Heart right ventricle (tissue), 16 donors: Measurements from ENCODE around the gene CPNE4. TPM values are rescaled to one million over a fixed set of nuclear protein-coding genes. Genes with fewer than 3 reads are reported as not detected.

Experiments
- ATAC-seq, 8 donors: fragments of 200-7000 bp; cut with Tn5 transposase; one replicate each; pipeline ENCODE4 v1.9.1; 2020; ENCODE audit warnings: mild to moderate bottlenecking in 8 of 8, moderate library complexity in 8 of 8, moderate number of reproducible peaks in 1 of 8
- DNase-seq, 2 donors: peaks; one replicate each; pipeline ENCODE4 v3.0.0-alpha.2; 2020
- H3K27ac ChIP-seq, 10 donors: fragments of 200-600 bp; sonication (generic) in 2 of 10; one replicate each; pipeline versions ENCODE4 v1.5.0 to v1.8.0; 2020 to 2022; ENCODE audit warnings: mild to moderate bottlenecking in 3 of 10
- H3K27me3 ChIP-seq, 7 donors: fragments of 200-600 bp; one replicate each; pipeline ENCODE4 v1.8.0; 2021 to 2022; ENCODE audit warnings: mild to moderate bottlenecking in 2 of 7
- H3K36me3 ChIP-seq, 9 donors: fragments of 200-600 bp; sonication (generic) in 1 of 9; one replicate each; pipeline versions ENCODE4 v1.5.0 to v1.8.0; 2020 to 2022; ENCODE audit warnings: mild to moderate bottlenecking in 2 of 9
- H3K4me1 ChIP-seq, 9 donors: fragments of 200-600 bp; sonication (generic) in 1 of 9; one replicate each; pipeline versions ENCODE4 v1.5.0 to v1.8.0; 2020 to 2022; ENCODE audit warnings: mild to moderate bottlenecking in 4 of 9
- H3K4me3 ChIP-seq, 10 donors: fragments of 200-600 bp; sonication (generic) in 2 of 10; one replicate each; pipeline versions ENCODE4 v1.5.0 to v1.8.0; 2020 to 2022; ENCODE audit warnings: mild to moderate bottlenecking in 7 of 10, moderate library complexity in 2 of 10
- H3K9me3 ChIP-seq, 11 donors: fragments of 200-600 bp in 10 of 11; sonication (generic) in 2 of 11; one replicate each; pipeline versions ENCODE4 v1.5.0 to v1.8.0; 2013 to 2022; ENCODE audit warnings: mild to moderate bottlenecking in 2 of 11, control low read depth in 1 of 11, moderate library complexity in 1 of 11
- WGBS, 2 donors: extraction: QIAGEN DNeasy Blood & Tissue Kit; methylation state at CpG; one replicate each; pipeline ENCODE4 v1.1.7; 2013; ENCODE audit warnings: inconsistent platforms in 1 of 2; 5-methylcytosine and 5-hydroxymethylcytosine counted together
- intact Hi-C, 10 donors: fragments of 100-400 bp; cut with DNase I; formaldehyde crosslinking; loops; one replicate each; pipeline versions ENCODE4 v1.11.1 to v1.14.2; 2022
- polyA plus RNA-seq, 2 donors: library from polyadenylated mRNA; stranded (reverse); fragments of 200-250 nt; gene quantifications; one replicate each; pipeline ENCODE4 v1.2.3, GENCODE V29; 2013
- total RNA-seq, 10 donors: library from RNA; stranded (reverse); fragmentation: NEBNext Ultra II Directional in 3 of 10; extraction: Animal tissue kit (Norgen Biotek cat#: 25700) in 3 of 10; gene quantifications; one replicate each; pipeline versions ENCODE4 v1.2.1 to v1.2.4, GENCODE V29; 2021 to 2023
- TF ChIP-seq, protein P1 (sequence below), 9 donors: fragments of 200-600 bp; sonication (generic) in 2 of 9; IDR thresholded peaks; one replicate each; pipeline versions ENCODE4 v1.5.0 to v1.8.0; 2021 to 2022; ENCODE audit warnings: antibody characterized with exemption in 9 of 9, mild to moderate bottlenecking in 5 of 9, moderate library complexity in 1 of 9
- donor health status: Arrhythmogenic right ventricular cardiomyopathy.
- donor health status: ischemic (EF 13 %, LVEDD 7.1; RV severe dilation, severe dysfunction).
- donor health status: healthy with polysubstance abuse.
- donor health status: DM: no; HTN: yes; CAD: no.
- donor health status: DM: no; HTN: no; CAD: no.
- donor health status: ischemic (EF 25% LVEDD 6.9; RV normal size, moderate dysfunction).
- donor health status: ischemic (EF 25% LVEDD 5.7; RV mildly dilated, moderate dysfunction).
- donor health status: healthy.
- donor health status: DM: yes; HTN: yes; CAD: no.
- donor health status: Ischemic cardiomyopathy.
- donor health status: ischemic (EF 35%, LVEDD 5.7; RV mildly dilated, moderate dysfunction).
- donor health status: nonischemic (EF 11% LVEDD 7.7; RV severe dilation, severe dysfunction).
- donor health status: DM: yes; HTN: yes; CAD: no.
- donor health status: PGD.
- donor health status: ischemic (EF 29% LVEDD 5.4; RV normal size, mild dysfunction).
- donor health status: nonischemic (EF 23%, LVEDD 6.1; RV moderate dilation, normal function).

Gene CPNE4
- total and polyA plus RNA-seq, 12 donors = 1.5 to 116 (median 24.8) TPM

DNA sequence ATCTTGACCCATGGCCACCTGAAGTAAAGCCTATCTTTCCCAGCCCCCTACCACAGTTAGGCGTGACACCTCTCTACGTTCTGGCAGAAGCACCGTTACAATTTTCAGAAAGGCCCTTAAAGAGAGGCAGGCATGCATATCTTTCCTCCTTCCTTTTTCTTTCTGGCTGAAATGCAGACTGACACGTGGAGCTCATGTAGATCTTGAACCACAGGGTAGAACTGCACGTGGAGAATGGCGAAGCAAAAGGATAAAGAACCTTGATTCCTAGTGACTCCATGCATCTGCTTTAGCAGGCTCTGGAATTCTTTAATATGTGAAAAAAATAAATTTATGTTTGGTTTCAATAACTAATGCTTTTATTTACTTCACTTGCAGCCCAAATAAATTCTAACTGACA lies 166.6 kb downstream of the CPNE4 start:
- TF ChIP-seq, protein P1, sequence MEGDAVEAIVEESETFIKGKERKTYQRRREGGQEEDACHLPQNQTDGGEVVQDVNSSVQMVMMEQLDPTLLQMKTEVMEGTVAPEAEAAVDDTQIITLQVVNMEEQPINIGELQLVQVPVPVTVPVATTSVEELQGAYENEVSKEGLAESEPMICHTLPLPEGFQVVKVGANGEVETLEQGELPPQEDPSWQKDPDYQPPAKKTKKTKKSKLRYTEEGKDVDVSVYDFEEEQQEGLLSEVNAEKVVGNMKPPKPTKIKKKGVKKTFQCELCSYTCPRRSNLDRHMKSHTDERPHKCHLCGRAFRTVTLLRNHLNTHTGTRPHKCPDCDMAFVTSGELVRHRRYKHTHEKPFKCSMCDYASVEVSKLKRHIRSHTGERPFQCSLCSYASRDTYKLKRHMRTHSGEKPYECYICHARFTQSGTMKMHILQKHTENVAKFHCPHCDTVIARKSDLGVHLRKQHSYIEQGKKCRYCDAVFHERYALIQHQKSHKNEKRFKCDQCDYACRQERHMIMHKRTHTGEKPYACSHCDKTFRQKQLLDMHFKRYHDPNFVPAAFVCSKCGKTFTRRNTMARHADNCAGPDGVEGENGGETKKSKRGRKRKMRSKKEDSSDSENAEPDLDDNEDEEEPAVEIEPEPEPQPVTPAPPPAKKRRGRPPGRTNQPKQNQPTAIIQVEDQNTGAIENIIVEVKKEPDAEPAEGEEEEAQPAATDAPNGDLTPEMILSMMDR (IDR thresholded peaks at IDR 0.05) = no peak
- 68 to 73% methylated on average over 6 of the region's 6 CpGs for WGBS, 2 donors
- Histone ChIP-seq H3K4me1 (no peaks in the 10 kb centered on the region), H3K9me3 (peaks cover 0 to 4% (median 0%) of the 10 kb centered on the region in 11 donors), H3K36me3 (no peaks in the 10 kb centered on the region), H3K27ac (no peak overlapping the region), H3K4me3 (no peak overlapping the region), H3K27me3 (no peaks in the 10 kb centered on the region)
- intact Hi-C loops = no loop called here
- ATAC-seq = no peak
- no peak for DNase-seq

DNA sequence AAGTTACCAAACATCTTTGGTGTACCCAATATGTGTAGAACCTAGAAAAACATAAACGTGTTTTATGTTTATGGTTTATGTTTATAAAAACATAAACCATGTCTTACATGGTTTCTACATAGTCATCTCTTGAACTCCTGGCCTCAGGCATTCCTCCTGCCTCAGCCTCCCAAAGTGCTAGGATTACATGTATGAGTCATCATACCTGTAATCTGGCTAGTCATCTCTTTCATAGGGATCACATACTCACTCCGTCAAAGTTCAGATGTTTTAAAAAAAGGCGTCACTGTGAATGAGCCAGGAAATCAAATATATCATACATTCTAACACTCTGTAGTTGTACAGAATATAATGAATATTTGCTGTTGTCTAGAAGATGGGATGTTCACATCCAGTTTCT lies 178.6 kb downstream of the CPNE4 start:
- no peak overlapping the region for H3K4me3 ChIP-seq
- ATAC-seq = no peak
- TF ChIP-seq, protein P1 (IDR thresholded peaks at IDR 0.05) = no peak
- no peak for DNase-seq
- H3K4me1 ChIP-seq = no peaks in the 10 kb centered on the region
- H3K27ac ChIP-seq = no peak overlapping the region
- H3K27me3 ChIP-seq = no peaks in the 10 kb centered on the region
- peaks cover 0 to 6% (median 0%) of the 10 kb centered on the region in 11 donors for H3K9me3 ChIP-seq
- WGBS, 2 donors = 87 to 89% methylated on average over 3 of the region's 3 CpGs
- H3K36me3 ChIP-seq = no peaks in the 10 kb centered on the region
- intact Hi-C loops = no loop called here

DNA sequence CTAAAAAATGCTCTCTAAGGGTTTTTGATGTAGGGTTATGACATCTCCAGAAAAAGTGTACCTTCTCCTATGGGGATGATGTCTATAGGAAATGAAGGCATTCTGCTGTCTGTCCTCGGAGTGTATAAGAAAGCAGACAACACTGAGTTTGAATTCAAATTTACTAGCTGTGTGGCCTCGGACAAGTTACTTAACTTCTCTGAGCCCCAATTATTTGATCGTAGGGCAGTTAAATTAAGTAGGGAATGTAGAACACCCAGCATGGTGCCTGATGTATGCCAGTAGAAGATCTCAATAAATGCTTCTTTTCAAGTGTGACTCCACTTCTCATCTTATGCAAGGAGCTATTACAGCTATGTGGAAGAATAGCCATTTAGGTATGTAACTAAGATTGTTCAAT lies 184.6 kb downstream of the CPNE4 start:
- intact Hi-C loops = no loop called here
- Histone ChIP-seq H3K9me3 (peaks cover 0 to 6% (median 0%) of the 10 kb centered on the region in 11 donors), H3K36me3 (no peaks in the 10 kb centered on the region), H3K27me3 (no peaks in the 10 kb centered on the region), H3K27ac (no peak overlapping the region), H3K4me1 (peaks cover 0 to 5% (median 0%) of the 10 kb centered on the region in 9 donors), H3K4me3 (no peak overlapping the region)
- DNase-seq (no peak), ATAC-seq (no peak)
- 90 to 95% methylated on average over 3 of the region's 3 CpGs for WGBS, 2 donors
- TF ChIP-seq, protein P1 (IDR thresholded peaks at IDR 0.05) = no peak

DNA sequence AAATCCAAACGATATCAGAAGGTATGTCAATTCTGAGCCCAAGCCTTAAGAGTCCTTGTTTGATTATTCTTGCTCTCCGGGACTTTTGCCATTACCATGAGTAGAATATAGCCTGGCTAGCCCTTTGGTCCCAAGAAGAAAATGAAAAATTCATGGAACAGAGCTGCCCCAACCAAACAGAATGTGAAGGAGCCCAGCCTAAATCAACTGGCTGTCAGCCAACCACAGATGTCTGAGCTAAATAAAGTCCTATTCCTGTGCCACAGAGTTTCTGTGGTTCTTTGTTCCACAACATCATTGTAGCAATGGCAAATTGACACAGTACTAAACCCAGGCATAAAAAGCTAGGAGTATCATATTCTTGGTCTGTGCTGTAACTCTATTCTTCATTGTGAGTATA lies 185.2 kb downstream of the CPNE4 start:
- no peak overlapping the region for H3K4me3 ChIP-seq
- TF ChIP-seq, protein P1 (IDR thresholded peaks at IDR 0.05) = no peak
- whole genome bisulfite sequencing, 2 donors = 90 to 91% methylated on average over 2 of the region's 2 CpGs
- peaks cover 0 to 5% (median 0%) of the 10 kb centered on the region in 9 donors for H3K4me1 ChIP-seq
- H3K9me3 ChIP-seq = peaks cover 0 to 6% (median 0%) of the 10 kb centered on the region in 11 donors
- peaks cover 0 to 2% (median 0%) of the 10 kb centered on the region in 7 donors for H3K27me3 ChIP-seq
- no peak for DNase-seq
- H3K27ac ChIP-seq = no peak overlapping the region
- no peak for ATAC-seq
- no peaks in the 10 kb centered on the region for H3K36me3 ChIP-seq
- intact Hi-C loops = no loop called here
